Measurements from ENCODE around the gene DYNLL1. TPM values are rescaled to one million over a fixed set of nuclear protein-coding genes. Genes with fewer than 3 reads are reported as not detected.

Gene DYNLL1
- total RNA-seq, 3 donors from 2014 or later (not counting 1 experiment from before 2014, with no cell fraction given): 69.7 to 110 (median 77.2) TPM

- intact Hi-C loops (cut with micrococcal nuclease): no loop called here
- H3K4me3 ChIP-seq (ENCODE audit: low read length): no peak overlapping the region
- H3K36me3 ChIP-seq (ENCODE audit: control insufficient read depth, insufficient read depth, low read length): peaks cover 50% of the 10 kb centered on the region
- Mint-ChIP-seq H3K36me3 (no peaks in the 10 kb centered on the region), H3K4me3 (no peak overlapping the region), H3K27ac (peak overlapping the region; percentile 15 to 30), H3K4me1 (peaks cover 0 to 5% of the 10 kb centered on the region in 2 donors), H3K27me3 (ENCODE audit: low read depth in 2 of 2) (no peaks in the 10 kb centered on the region), H3K9me3 (no peaks in the 10 kb centered on the region)
- peak in 2 of 3 donors; percentile 40 to 47 for ATAC-seq
- no peaks in the 10 kb centered on the region for H3K9me3 ChIP-seq (ENCODE audit: control insufficient read depth, insufficient read depth, low read length)
- H3K27ac ChIP-seq (ENCODE audit: low read length): no peak overlapping the region
- 96% methylated on average over 6 of the region's 6 CpGs for WGBS (ENCODE audit: insufficient coverage)
- DNase-seq: peak in 1 of 2 donors; percentile 40
- no peaks in the 10 kb centered on the region for H3K4me1 ChIP-seq (ENCODE audit: control insufficient read depth, insufficient read depth, low read length)
- no peaks in the 10 kb centered on the region for H3K27me3 ChIP-seq (ENCODE audit: control insufficient read depth, insufficient read depth, low read length)
- no peak for TF ChIP-seq CTCF (IDR thresholded peaks at IDR 0.05)
Observed at GRCh38 chr12:120457133-120457532, 38.8 kb upstream of the DYNLL1 start.

- Histone ChIP-seq H3K27me3 (ENCODE audit: control insufficient read depth, insufficient read depth, low read length) (no peaks in the 10 kb centered on the region), H3K36me3 (ENCODE audit: control insufficient read depth, insufficient read depth, low read length) (peaks cover 80% of the 10 kb centered on the region), H3K4me3 (ENCODE audit: low read length) (no peak overlapping the region), H3K27ac (ENCODE audit: low read length) (no peak overlapping the region), H3K9me3 (ENCODE audit: control insufficient read depth, insufficient read depth, low read length) (no peaks in the 10 kb centered on the region), H3K4me1 (ENCODE audit: control insufficient read depth, insufficient read depth, low read length) (no peaks in the 10 kb centered on the region)
- TF ChIP-seq CTCF (IDR thresholded peaks at IDR 0.05): no peak
- no peaks in the 10 kb centered on the region for H3K27me3 Mint-ChIP-seq (ENCODE audit: low read depth in 2 of 2)
- WGBS (ENCODE audit: insufficient coverage): 89% methylated on average over 3 of the region's 3 CpGs
- peak overlapping the region in 1 of 2 donors; percentile 46 for H3K27ac Mint-ChIP-seq
- H3K36me3 Mint-ChIP-seq: peaks cover 9% of the 10 kb centered on the region
- intact Hi-C loops (cut with micrococcal nuclease): no loop called here
- H3K4me1 Mint-ChIP-seq: peaks cover 7 to 13% of the 10 kb centered on the region in 2 donors
- DNase-seq (no peak), ATAC-seq (no peak)
- no peaks in the 10 kb centered on the region for H3K9me3 Mint-ChIP-seq
- no peak overlapping the region for H3K4me3 Mint-ChIP-seq
Observed at GRCh38 chr12:120460157-120460556, 35.8 kb upstream of the DYNLL1 start.

- Mint-ChIP-seq H3K27ac (peak overlapping the region in 1 of 2 donors; percentile 23), H3K36me3 (peaks cover 14% of the 10 kb centered on the region), H3K4me3 (no peak overlapping the region), H3K4me1 (peaks cover 19 to 33% of the 10 kb centered on the region in 2 donors), H3K9me3 (no peaks in the 10 kb centered on the region), H3K27me3 (ENCODE audit: low read depth in 2 of 2) (no peaks in the 10 kb centered on the region)
- no peak for TF ChIP-seq CTCF (IDR thresholded peaks at IDR 0.05)
- Histone ChIP-seq H3K27ac (ENCODE audit: low read length) (no peak overlapping the region), H3K27me3 (ENCODE audit: control insufficient read depth, insufficient read depth, low read length) (no peaks in the 10 kb centered on the region), H3K36me3 (ENCODE audit: control insufficient read depth, insufficient read depth, low read length) (peaks cover 77% of the 10 kb centered on the region), H3K9me3 (ENCODE audit: control insufficient read depth, insufficient read depth, low read length) (no peaks in the 10 kb centered on the region), H3K4me3 (ENCODE audit: low read length) (no peak overlapping the region), H3K4me1 (ENCODE audit: control insufficient read depth, insufficient read depth, low read length) (peaks cover 10% of the 10 kb centered on the region)
- intact Hi-C loops (cut with micrococcal nuclease): no loop called here
- ATAC-seq: no peak
- DNase-seq: no peak
- WGBS (ENCODE audit: insufficient coverage): 100% methylated on average over 2 of the region's 3 CpGs
Observed at GRCh38 chr12:120462099-120462640, 33.7 kb upstream of the DYNLL1 start.

GRCh38 chr12:120463712-120464111 lies 32.2 kb upstream of the DYNLL1 start:
- peaks cover 33 to 48% of the 10 kb centered on the region in 2 donors for H3K4me1 Mint-ChIP-seq
- H3K27me3 Mint-ChIP-seq (ENCODE audit: low read depth in 2 of 2): no peaks in the 10 kb centered on the region
- peaks cover 73% of the 10 kb centered on the region for H3K36me3 ChIP-seq (ENCODE audit: control insufficient read depth, insufficient read depth, low read length)
- no peaks in the 10 kb centered on the region for H3K9me3 ChIP-seq (ENCODE audit: control insufficient read depth, insufficient read depth, low read length)
- H3K27me3 ChIP-seq (ENCODE audit: control insufficient read depth, insufficient read depth, low read length): no peaks in the 10 kb centered on the region
- intact Hi-C loops (cut with micrococcal nuclease): no loop called here
- no peak for TF ChIP-seq CTCF (IDR thresholded peaks at IDR 0.05)
- no peaks in the 10 kb centered on the region for H3K9me3 Mint-ChIP-seq
- peak overlapping the region in 1 of 2 donors; percentile 91 for H3K27ac Mint-ChIP-seq
- H3K4me1 ChIP-seq (ENCODE audit: control insufficient read depth, insufficient read depth, low read length): peaks cover 23% of the 10 kb centered on the region
- H3K4me3 Mint-ChIP-seq: no peak overlapping the region
- no peak overlapping the region for H3K4me3 ChIP-seq (ENCODE audit: low read length)
- no peak for DNase-seq
- H3K36me3 Mint-ChIP-seq: peaks cover 14% of the 10 kb centered on the region
- ATAC-seq: no peak
- WGBS (ENCODE audit: insufficient coverage): 93% methylated on average over 5 of the region's 5 CpGs
- no peak overlapping the region for H3K27ac ChIP-seq (ENCODE audit: low read length)

All from natural killer cell (primary cell).